HL-60 (cell line): ENCODE data around the gene VRK2.
"Not testable (repeated sequence)": the region's sequence is repeated elsewhere in the genome, so short reads cannot be mapped to it uniquely, and the experiment has no call there.

Experiments used
- DNase-seq, 2 experiments: peaks; one replicate each; pipeline ENCODE4 v3.0.0-alpha.2; 2010 to 2020; ENCODE audit warnings: low read depth in 1 of 2, low spot score in 1 of 2
- H3K27ac ChIP-seq: fragments of 250-450 bp; sonication (Bioruptor Pico); replicated peaks from 2 replicates; pipeline ENCODE4 v1.5.1; 2020; ENCODE audit warnings: mild to moderate bottlenecking, moderate library complexity
- H3K27me3 ChIP-seq: fragments of 250-450 bp; sonication (Bioruptor Pico); 2 replicates; pipeline ENCODE4 v1.5.1; 2021; ENCODE audit warnings: mild to moderate bottlenecking, moderate library complexity; ENCODE audit not compliant: insufficient read depth, poor library complexity, severe bottlenecking
- H3K4me3 ChIP-seq: replicated peaks from 2 replicates; pipeline ENCODE4 v1.5.1; 2011; ENCODE audit warnings: mild to moderate bottlenecking, control low read depth, low read length; ENCODE audit not compliant: insufficient read depth
- CTCF ChIP-seq: IDR thresholded peaks from one replicate; pipeline ENCODE4 v1.5.1; 2011; ENCODE audit warnings: low read length, control low read depth, inconsistent platforms; ENCODE audit not compliant: insufficient read depth
- GABPA ChIP-seq: IDR thresholded peaks from 2 replicates; pipeline ENCODE4 v1.6.1; 2012; ENCODE audit warnings: low read depth
- POLR2AphosphoS5 ChIP-seq: IDR thresholded peaks from 2 replicates; pipeline ENCODE4 v1.6.1; 2012; ENCODE audit warnings: low read depth
- REST ChIP-seq: IDR thresholded peaks from 2 replicates; pipeline ENCODE4 v1.6.1; 2012; ENCODE audit warnings: low read depth; ENCODE audit not compliant: insufficient replicate concordance
- SPI1 ChIP-seq: IDR thresholded peaks from 2 replicates; pipeline ENCODE4 v1.6.1; 2012; ENCODE audit warnings: low read depth, mild to moderate bottlenecking, borderline replicate concordance

The VRK2 gene

GRCh38 chr2:58073008-58073407, 26.4 kb downstream of the VRK2 start:
- DNase-seq: no peak
- TF ChIP-seq SPI1 (no peak), CTCF (no peak), POLR2AphosphoS5 (no peak), REST (no peak)
- no peak overlapping the region for H3K4me3 ChIP-seq
- H3K27me3 ChIP-seq: no peaks in the 10 kb centered on the region
- H3K27ac ChIP-seq: no peak overlapping the region

DNA sequence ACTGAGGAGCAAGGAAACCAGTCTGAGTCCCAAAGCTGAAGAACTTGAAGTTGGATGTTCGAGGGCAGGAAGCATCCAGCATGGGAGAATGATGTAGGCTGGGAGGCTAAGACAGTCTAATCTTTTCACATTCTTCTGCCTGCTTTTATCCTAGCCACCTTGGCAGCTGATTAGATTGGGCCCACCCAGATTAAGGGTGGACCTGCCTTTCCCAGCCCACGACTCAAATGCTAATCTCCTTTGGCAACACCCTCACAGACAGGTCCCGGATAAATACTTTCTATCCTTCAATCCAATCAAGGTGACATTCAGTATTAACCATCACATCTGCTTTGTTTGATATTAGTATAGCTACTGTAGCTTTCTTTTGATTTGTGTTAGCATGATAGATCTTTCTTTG, 27.1 kb downstream of the VRK2 start:
- no peaks in the 10 kb centered on the region for H3K27me3 ChIP-seq
- TF ChIP-seq SPI1 (no peak), CTCF (no peak), GABPA (no peak)
- no peak overlapping the region for H3K4me3 ChIP-seq
- DNase-seq: no peak
- H3K27ac ChIP-seq: no peak overlapping the region

DNA sequence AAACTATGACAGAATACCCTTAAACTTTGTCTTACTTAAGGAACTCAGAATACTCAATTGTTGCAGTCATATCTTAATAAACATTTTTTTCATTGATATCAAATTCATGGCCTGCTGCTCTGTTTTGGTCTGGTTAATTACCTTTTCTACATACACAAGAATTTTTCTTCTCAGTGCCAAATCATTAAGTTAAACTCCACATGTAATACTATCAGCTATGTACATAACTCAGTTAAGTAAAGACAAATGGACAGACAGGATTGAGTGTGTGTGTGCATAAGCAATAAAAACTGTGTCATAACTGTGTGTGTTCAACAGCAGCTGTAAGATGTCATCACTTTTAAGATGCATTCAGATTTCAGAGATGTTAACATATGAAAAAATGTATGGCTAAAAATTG, 34.4 kb downstream of the VRK2 start:
- DNase-seq: no peak
- Histone ChIP-seq H3K27me3 (no peaks in the 10 kb centered on the region), H3K4me3 (no peak overlapping the region), H3K27ac (no peak overlapping the region)
- TF ChIP-seq CTCF (no peak), GABPA (no peak), POLR2AphosphoS5 (no peak), SPI1 (no peak), REST (no peak)

DNA sequence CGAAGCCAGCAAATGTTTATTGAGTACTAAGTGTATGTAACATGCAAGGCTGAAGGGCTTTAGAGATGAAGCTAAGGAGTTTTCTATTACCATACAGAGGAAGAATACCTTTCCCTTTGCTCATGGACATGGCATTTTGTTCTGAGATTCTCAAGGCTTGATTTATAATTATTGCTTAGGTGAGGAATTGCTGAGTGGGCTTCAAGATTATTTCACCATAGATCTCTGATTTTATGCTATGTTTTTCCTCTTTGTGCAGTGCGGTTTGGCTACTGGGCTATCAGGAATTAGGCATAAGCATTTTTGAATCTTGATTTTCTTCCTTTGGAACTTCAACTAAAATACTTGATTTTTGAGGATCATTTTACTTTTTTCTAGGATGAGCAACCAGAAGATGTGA, 42.5 kb downstream of the VRK2 start:
- TF ChIP-seq CTCF (no peak), SPI1 (no peak), POLR2AphosphoS5 (no peak), GABPA (no peak), REST (no peak)
- no peak for DNase-seq
- Histone ChIP-seq H3K27ac (no peak overlapping the region), H3K27me3 (no peaks in the 10 kb centered on the region), H3K4me3 (no peak overlapping the region)

- H3K27ac ChIP-seq, DNase-seq, H3K27me3 ChIP-seq, H3K4me3 ChIP-seq: not testable (repeated sequence)
These were observed 46.2 kb downstream of the VRK2 start for GRCh38 chr2:58092772-58093171.
